ENCODE measurements around the gene FAM89A. TPM values are rescaled to one million over a fixed set of nuclear protein-coding genes. Genes with fewer than 3 reads are reported as not detected.
"Not testable (repeated sequence)": the region's sequence is repeated elsewhere in the genome, so short reads cannot be mapped to it uniquely, and the experiment has no call there.

Gene FAM89A
- total RNA-seq, 1 donor from 2014 or later: 16.0 TPM

- no peak for DNase-seq (ENCODE audit: low read depth, low spot score)
- H3K27ac Mint-ChIP-seq (ENCODE audit: unreplicated experiment): no peak overlapping the region
- no peaks in the 10 kb centered on the region for H3K9me3 Mint-ChIP-seq
- H3K27me3 Mint-ChIP-seq (ENCODE audit: low read depth): no peaks in the 10 kb centered on the region
- H3K4me1 Mint-ChIP-seq: peaks cover 6% of the 10 kb centered on the region
- no peak for TF ChIP-seq CTCF (conservative IDR thresholded peaks at IDR 0.05)
- H3K36me3 Mint-ChIP-seq (ENCODE audit: low read depth): peaks cover 5% of the 10 kb centered on the region
- no peak overlapping the region for H3K4me3 Mint-ChIP-seq
Measured at GRCh38 chr1:231016234-231016633, 23.8 kb downstream of the FAM89A start.

- Mint-ChIP-seq H3K27me3 (ENCODE audit: low read depth) (no peaks in the 10 kb centered on the region), H3K4me3 (no peak overlapping the region), H3K9me3 (no peaks in the 10 kb centered on the region), H3K27ac (ENCODE audit: unreplicated experiment) (no peak overlapping the region), H3K4me1 (no peaks in the 10 kb centered on the region), H3K36me3 (ENCODE audit: low read depth) (peaks cover 7% of the 10 kb centered on the region)
- TF ChIP-seq CTCF (conservative IDR thresholded peaks at IDR 0.05): no peak
- no peak for DNase-seq (ENCODE audit: low read depth, low spot score)
Measured at GRCh38 chr1:231013391-231014015, 26.6 kb downstream of the FAM89A start.

- Mint-ChIP-seq H3K36me3 (ENCODE audit: low read depth) (peaks cover 13% of the 10 kb centered on the region), H3K27ac (ENCODE audit: unreplicated experiment) (no peak overlapping the region), H3K4me3 (no peak overlapping the region), H3K27me3 (ENCODE audit: low read depth) (no peaks in the 10 kb centered on the region), H3K9me3 (peaks cover 8% of the 10 kb centered on the region), H3K4me1 (no peaks in the 10 kb centered on the region)
- TF ChIP-seq CTCF (conservative IDR thresholded peaks at IDR 0.05): no peak
- no peak for DNase-seq (ENCODE audit: low read depth, low spot score)
Measured at GRCh38 chr1:231011963-231012362, 28.1 kb downstream of the FAM89A start.

- no peak for DNase-seq (ENCODE audit: low read depth, low spot score)
- no peak overlapping the region for H3K4me3 Mint-ChIP-seq
- peaks cover 19% of the 10 kb centered on the region for H3K36me3 Mint-ChIP-seq (ENCODE audit: low read depth)
- TF ChIP-seq CTCF (conservative IDR thresholded peaks at IDR 0.05): no peak
- H3K4me1 Mint-ChIP-seq: no peaks in the 10 kb centered on the region
- no peak overlapping the region for H3K27ac Mint-ChIP-seq (ENCODE audit: unreplicated experiment)
- peaks cover 13% of the 10 kb centered on the region for H3K9me3 Mint-ChIP-seq
- no peaks in the 10 kb centered on the region for H3K27me3 Mint-ChIP-seq (ENCODE audit: low read depth)
Measured at GRCh38 chr1:231011360-231011759, 28.7 kb downstream of the FAM89A start.

- not testable (repeated sequence) for H3K27me3 Mint-ChIP-seq (ENCODE audit: low read depth); DNase-seq (ENCODE audit: low read depth, low spot score); H3K4me1 Mint-ChIP-seq; H3K27ac Mint-ChIP-seq (ENCODE audit: unreplicated experiment); H3K4me3 Mint-ChIP-seq
- peaks cover 50% of the 10 kb centered on the region for H3K36me3 Mint-ChIP-seq (ENCODE audit: low read depth)
- H3K9me3 Mint-ChIP-seq: peaks cover 37% of the 10 kb centered on the region
Measured at GRCh38 chr1:231007535-231007934, 32.5 kb downstream of the FAM89A start.

GRCh38 chr1:231001892-231002291 is 38.2 kb downstream of the FAM89A start:
- DNase-seq (ENCODE audit: low read depth, low spot score): no peak
- H3K27ac Mint-ChIP-seq (ENCODE audit: unreplicated experiment): no peak overlapping the region
- no peaks in the 10 kb centered on the region for H3K4me1 Mint-ChIP-seq
- no peak overlapping the region for H3K4me3 Mint-ChIP-seq
- no peak for TF ChIP-seq CTCF (conservative IDR thresholded peaks at IDR 0.05)
- H3K36me3 Mint-ChIP-seq (ENCODE audit: low read depth): peaks cover 60% of the 10 kb centered on the region
- H3K27me3 Mint-ChIP-seq (ENCODE audit: low read depth): no peaks in the 10 kb centered on the region
- peaks cover 29% of the 10 kb centered on the region for H3K9me3 Mint-ChIP-seq
